RWPE1 (cell line): ENCODE measurements around the gene RNF144B.

Experiments used
- CTCF ChIA-PET: fragments of 350-600 bp; sonication (Branson Sonifier 250); formaldehyde crosslinking; extraction: SDS; loops from one replicate; lab custom pipeline; 2021; lab: Yijun Ruan, JAX
- POLR2A ChIA-PET: fragments of 400-600 bp; formaldehyde crosslinking; extraction: SDS; loops from one replicate; lab custom pipeline; 2020; ENCODE audit warnings: antibody characterized with exemption; ENCODE audit not compliant: low non-redundant PET; lab: Yijun Ruan, JAX
- DNase-seq: peaks from one replicate; pipeline ENCODE4 v3.0.0; 2012; ENCODE audit warnings: low spot score
- H3K27ac ChIP-seq: fragments of 450-650 bp; 2 replicates; pipeline ENCODE4 v1.5.1; 2017
- CTCF ChIP-seq: fragments of 450-650 bp; conservative IDR thresholded peaks from 2 replicates; pipeline ENCODE4 v1.5.1; 2017; ENCODE audit warnings: low read depth, mild to moderate bottlenecking

The RNF144B gene

GRCh38 chr6:18509871-18510643, 122.9 kb downstream of the RNF144B start:
- no peak for TF ChIP-seq CTCF
- no peak overlapping the region for H3K27ac ChIP-seq
- ChIA-PET CTCF (no interaction called here), POLR2A (no interaction called here)
- DNase-seq = no peak

- no peak overlapping the region for H3K27ac ChIP-seq
- ChIA-PET POLR2A (no interaction called here), CTCF (no interaction called here)
- TF ChIP-seq CTCF = no peak
- DNase-seq = no peak
These were observed 123.5 kb downstream of the RNF144B start for GRCh38 chr6:18510644-18511033.

GRCh38 chr6:18511211-18511610, 124.1 kb downstream of the RNF144B start:
- DNase-seq = no peak
- ChIA-PET POLR2A (no interaction called here), CTCF (no interaction called here)
- no peak overlapping the region for H3K27ac ChIP-seq
- no peak for TF ChIP-seq CTCF

- ChIA-PET POLR2A (no interaction called here), CTCF (interaction anchor here (0.8 to 1.5 kb wide), 3 partner anchors 10 to 101 kb away, joined by 3 to 4 read pairs (median 3); no protein-coding TSS in a partner anchor)
- no peak for TF ChIP-seq CTCF
- no peak for DNase-seq
- no peak overlapping the region for H3K27ac ChIP-seq
These were observed 126.2 kb downstream of the RNF144B start for GRCh38 chr6:18513253-18513798.

- H3K27ac ChIP-seq = no peak overlapping the region
- CTCF ChIA-PET = interaction anchor here (0.6 to 1.5 kb wide), 2 partner anchors 14 to 82 kb away, joined by 3 to 4 read pairs; no protein-coding TSS in a partner anchor
- POLR2A ChIA-PET = no interaction called here
- DNase-seq = no peak
- TF ChIP-seq CTCF = no peak
These were observed 127.0 kb downstream of the RNF144B start for GRCh38 chr6:18514180-18514579.

- ChIA-PET CTCF (interaction anchor here (0.6 kb wide), 1 partner anchor 66 kb away, joined by 3 read pairs; no protein-coding TSS in a partner anchor), POLR2A (no interaction called here)
- DNase-seq = no peak
These were observed 128.6 kb downstream of the RNF144B start for GRCh38 chr6:18515767-18516166.

More at GRCh38 chr6:18515767-18516166, 128.6 kb downstream of the RNF144B start:
- no peak for TF ChIP-seq CTCF
- H3K27ac ChIP-seq = no peak overlapping the region
